ENCODE measurements around the gene PBX2.

DNA sequence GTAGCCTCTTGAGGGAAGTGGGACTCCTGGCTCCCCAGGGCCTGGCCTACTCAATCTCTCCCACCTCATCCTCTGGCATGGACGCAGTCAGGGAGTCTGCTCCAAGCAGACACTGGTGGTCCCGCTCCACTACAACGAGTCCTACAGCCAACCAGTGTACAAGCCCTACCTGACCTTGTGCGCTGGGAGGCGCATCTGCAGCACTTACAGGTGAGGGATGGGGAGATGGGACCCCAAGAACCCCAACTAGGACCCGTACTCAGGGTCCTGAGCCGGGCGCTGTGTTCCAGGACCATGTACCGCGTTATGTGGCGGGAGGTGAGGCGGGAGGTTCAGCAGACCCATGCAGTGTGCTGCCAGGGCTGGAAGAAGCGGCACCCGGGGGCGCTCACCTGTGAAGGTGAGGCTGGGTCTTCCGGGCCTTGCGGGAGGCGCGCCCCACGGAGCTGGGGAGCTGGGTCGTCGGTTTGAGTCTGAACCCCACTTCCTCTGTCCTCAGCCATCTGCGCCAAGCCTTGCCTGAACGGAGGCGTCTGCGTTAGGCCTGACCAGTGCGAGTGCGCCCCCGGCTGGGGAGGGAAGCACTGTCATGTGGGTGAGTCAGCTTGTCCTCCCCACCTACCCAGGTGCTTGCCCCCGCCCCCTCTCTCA, 23.5 kb downstream of the PBX2 start:
- no peak for TF ChIP-seq POLR2A (IDR thresholded peaks at IDR 0.05)
- no peak for TF ChIP-seq CTCF (IDR thresholded peaks at IDR 0.05)
- TF ChIP-seq POLR2AphosphoS5 (IDR thresholded peaks at IDR 0.05) = no peak

Measured in breast epithelium (tissue), 3 donors.